Measurements from ENCODE around the gene B9D1.

The B9D1 gene

DNA sequence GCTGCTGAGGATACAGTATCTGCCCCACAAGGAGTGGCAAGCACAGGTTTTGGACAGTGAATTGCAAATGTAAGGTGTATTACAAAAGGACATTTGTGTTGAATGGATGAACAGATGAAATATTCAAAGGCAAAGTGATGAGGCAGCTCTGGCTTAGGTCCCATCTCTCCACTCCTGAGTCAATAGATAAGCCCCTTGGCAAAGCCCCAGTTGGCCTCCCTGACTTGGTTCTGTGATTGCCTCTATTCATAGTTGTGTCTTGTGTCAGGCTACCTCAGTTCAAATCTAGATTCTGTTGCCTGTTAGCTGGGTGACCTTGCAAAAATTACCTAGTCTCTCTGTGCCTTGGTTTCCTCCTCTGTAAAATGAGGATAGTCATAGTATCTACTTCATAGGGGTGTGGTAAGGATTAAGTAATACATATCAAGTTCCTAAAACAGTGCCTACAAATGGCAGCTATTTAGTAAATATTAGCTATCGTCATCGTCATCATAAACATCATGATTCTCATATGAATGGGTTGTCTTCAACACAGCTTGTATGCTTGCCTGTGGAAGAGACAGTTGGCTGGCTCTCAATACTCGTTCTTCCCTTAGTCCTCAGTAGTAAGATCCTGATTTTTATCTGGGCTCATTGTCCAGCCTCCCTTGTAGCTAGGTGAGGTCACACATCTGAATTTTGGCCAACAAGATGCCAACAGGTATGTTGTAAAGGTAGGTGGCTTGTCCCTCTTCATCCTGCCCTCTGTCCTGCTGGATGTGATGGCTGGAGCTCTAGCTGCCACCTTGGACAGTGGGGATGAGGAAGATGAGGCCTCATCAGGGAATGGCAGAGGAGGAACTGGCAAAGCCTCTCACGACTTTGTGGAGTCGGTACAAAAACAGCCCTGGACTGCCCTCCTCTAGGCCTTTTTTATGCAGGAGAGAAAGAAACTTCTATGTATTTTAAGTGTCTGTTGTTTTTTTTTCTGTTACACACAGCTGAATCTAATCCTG, 26.6 kb upstream of the B9D1 start:
- DNase-seq (ENCODE audit: low read depth in 3 of 3): no peak

GRCh38 chr17:19387921-19388521, 25.5 kb upstream of the B9D1 start:
- DNase-seq (ENCODE audit: low read depth in 3 of 3): no peak

DNA sequence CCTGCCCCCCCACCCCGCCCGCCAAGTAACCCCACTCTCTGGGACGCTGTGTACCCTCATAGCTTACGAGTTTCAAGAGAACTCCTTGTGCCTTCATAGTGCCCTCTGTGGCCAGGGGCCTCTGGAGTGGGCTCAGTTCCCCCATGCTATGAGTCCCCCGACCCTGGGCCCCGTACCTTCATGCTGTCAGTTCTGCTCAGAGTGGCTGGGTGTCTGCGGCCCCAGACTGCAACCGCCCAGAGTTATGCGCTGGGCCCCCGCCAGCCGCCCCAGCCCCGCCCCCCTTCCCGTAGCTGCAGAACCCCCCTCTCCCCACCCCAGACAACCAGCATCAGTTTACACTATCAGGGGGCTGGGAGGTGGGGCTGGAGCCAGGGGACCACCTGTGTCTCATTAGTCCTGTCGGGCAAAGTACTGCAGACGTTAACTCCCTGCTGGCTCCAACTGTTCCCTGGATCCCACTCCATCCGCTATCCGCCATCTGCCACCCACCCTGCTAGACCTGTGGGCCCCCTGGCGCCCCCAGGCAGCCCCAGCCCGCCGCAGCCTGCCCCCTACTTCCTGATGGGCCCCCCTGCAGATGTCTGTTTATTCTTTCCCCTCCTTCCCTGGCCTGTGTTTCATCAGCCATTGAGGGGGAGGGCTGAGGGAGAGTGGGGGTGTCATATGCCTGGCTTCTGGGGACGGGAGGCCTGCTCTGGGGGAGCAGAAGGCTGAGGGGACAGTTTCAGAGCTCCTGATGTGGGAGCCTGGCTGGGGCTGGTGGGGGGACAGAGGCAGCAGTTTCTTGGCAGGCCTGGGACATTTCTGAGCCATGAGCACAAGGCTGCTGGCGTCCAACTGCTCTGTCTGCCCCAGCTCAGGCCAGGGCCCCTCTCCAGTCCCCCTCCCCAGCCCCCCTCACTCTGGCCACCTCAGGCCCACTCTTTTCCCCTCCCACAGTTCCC, 24.7 kb upstream of the B9D1 start, which contains the start of gene MFAP4:
Gene MFAP4 (minus strand): TSS at position 217 of the 947 bp plus-strand sequence. CDS start 35 bp downstream, at position 182.
- DNase-seq (ENCODE audit: low read depth in 3 of 3): no peak

DNA sequence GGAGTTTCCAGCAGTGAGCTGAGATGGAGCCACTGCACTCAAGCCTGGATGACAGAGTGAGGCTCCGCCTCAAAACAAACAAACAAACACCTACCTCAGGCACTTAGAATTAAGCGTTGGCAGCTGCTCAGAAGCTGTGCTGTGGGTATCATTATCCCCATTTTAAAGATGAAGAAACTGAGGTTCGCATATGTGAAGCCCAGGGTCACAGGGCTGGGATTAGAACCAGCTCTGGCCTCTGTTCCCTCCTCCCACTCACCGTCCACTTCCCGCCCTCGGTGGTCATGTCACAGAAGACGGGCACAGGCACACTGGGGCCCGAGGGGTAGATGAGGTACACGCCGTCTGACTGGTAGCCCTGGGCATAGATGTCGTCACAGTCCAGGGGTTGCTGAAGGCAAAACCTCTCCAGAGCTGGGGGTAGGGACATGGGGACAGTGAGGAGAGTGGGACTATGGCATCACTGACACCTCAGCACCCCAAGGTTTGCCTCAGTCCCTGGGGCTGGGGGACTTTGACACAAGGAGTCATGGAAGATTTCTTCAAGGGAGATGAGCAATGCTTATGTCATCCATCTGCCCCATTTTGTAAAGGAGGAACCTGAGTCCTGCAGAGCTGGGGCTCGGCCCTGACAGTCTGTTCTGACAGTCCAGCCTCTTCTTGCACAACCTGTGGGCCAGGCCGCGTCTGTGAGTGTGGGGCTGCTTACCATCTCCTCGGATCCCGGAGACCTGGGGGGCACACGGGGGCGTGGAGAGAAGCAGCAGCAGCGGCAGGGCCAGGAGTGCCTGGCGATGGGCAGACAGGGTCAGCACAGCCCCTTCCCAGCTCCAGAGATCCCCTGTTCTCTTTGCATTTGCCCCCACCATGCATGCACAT, 23.8 kb upstream of the B9D1 start:
- DNase-seq (ENCODE audit: low read depth in 3 of 3): no peak

- no peak for DNase-seq (ENCODE audit: low read depth in 3 of 3)
Observed at GRCh38 chr17:19385521-19385983, 23.0 kb upstream of the B9D1 start.

GRCh38 chr17:19384723-19385391, 22.3 kb upstream of the B9D1 start:
- no peak for DNase-seq (ENCODE audit: low read depth in 3 of 3)

DNA sequence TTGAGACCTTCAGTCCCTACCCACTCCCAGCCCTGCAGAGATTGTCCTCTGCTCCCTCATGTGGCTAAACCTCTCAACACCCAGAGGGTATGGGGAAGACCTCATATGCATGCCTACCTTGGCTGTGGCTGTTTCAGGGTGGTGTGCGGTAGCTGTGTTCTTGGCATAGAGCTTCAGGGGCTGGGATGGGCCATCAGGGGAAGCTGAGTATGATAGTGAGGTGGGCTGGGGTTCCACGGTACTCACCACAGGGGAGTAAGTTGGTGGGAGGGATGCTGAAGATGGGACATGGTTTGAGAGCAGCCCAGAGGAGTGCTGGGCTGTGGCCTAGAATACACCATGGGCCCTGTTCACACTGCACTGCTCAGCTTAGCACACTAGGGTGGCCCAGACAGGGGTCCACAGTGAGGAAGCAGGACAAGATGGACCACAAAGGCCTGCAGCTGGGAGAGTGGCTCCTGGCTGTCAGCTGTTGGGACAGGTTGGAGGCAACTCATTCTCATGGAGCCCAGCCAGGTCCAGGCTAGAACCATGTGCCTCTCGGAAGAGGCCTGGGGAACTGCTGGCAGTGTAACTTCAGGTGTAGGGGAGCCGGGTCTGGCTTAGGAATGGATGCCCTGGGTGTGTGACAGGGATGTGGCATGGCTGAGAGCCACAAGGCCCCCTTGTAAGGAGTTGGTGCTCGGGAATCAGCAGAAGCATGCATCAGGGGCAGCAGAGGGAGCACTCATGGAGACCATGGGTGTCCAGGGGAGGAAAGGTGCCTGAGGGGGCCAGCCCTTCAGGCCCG, 21.4 kb upstream of the B9D1 start:
- DNase-seq (ENCODE audit: low read depth in 3 of 3): no peak

- DNase-seq (ENCODE audit: low read depth in 3 of 3): no peak
Observed at GRCh38 chr17:19382531-19383444, 20.3 kb upstream of the B9D1 start.

- DNase-seq (ENCODE audit: low read depth in 3 of 3): no peak
Observed at GRCh38 chr17:19381741-19382444, 19.4 kb upstream of the B9D1 start.

DNA sequence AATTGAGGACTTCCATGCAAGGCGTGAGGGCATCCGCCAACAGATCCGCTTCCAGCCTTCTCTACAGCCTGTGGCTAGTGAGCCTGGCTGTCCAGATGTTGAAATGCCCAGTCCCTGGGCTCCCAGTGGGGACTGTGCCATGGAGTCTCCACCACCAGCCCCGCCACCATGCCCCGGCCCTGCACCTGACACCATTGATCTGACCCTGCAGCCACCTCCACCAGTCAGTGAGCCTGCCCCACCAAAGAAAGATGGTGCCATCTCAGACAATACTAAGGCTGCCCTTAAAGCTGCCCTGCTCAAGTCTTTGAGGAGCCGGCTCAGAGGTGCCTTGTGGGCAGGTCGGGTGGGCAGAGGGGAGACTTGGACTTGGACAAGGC, 18.8 kb upstream of the B9D1 start:
- DNase-seq (ENCODE audit: low read depth in 3 of 3): no peak

DNA sequence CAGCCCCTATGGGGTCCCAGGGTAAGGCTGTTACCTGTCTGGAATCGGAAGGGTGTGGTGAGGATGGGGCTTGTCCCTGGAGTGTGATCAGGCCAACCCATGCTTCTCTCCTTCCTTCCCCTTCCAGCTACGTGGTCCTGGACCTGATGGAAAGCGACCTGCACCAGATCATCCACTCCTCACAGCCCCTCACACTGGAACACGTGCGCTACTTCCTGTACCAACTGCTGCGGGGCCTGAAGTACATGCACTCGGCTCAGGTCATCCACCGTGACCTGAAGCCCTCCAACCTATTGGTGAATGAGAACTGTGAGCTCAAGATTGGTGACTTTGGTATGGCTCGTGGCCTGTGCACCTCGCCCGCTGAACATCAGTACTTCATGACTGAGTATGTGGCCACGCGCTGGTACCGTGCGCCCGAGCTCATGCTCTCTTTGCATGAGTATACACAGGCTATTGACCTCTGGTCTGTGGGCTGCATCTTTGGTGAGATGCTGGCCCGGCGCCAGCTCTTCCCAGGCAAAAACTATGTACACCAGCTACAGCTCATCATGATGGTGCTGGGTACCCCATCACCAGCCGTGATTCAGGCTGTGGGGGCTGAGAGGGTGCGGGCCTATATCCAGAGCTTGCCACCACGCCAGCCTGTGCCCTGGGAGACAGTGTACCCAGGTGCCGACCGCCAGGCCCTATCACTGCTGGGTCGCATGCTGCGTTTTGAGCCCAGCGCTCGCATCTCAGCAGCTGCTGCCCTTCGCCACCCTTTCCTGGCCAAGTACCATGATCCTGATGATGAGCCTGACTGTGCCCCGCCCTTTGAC, 18.2 kb upstream of the B9D1 start:
- DNase-seq (ENCODE audit: low read depth in 3 of 3): no peak

DNA sequence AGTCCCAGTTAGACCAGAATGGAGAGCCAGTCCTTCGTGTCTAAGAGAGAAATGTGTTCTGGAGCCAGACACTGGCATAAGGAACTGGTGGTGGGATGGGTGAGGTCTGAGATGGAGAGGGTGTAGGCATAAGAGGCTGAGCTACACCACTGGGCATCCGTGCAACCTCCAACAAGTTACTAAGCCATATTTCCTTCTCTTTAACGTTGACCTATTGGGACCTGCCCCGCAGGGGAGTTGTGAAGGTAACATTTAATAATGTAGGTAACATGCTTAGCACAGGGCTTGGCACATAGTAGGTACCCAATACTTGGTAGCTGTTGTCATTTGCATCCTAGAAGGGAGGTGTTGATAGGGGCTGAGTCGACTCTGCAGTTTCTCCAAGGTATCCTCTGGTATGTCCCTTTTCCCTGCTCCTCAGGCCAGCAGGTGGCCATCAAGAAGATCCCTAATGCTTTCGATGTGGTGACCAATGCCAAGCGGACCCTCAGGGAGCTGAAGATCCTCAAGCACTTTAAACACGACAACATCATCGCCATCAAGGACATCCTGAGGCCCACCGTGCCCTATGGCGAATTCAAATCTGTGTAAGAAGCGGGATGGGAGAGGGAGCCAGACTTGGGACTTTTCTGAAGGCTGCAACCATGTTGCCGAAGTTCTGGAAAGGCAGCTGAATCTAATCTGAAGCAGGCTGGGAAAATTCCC, 17.0 kb upstream of the B9D1 start:
- DNase-seq (ENCODE audit: low read depth in 3 of 3): no peak

- no peak for DNase-seq (ENCODE audit: low read depth in 3 of 3)
Observed at GRCh38 chr17:19378416-19379360, 16.2 kb upstream of the B9D1 start, which contains the start of gene MAPK7. MAPK7 (plus strand) TSS chr17:19378498; CDS start chr17:19378901, 403 bp downstream.

DNA sequence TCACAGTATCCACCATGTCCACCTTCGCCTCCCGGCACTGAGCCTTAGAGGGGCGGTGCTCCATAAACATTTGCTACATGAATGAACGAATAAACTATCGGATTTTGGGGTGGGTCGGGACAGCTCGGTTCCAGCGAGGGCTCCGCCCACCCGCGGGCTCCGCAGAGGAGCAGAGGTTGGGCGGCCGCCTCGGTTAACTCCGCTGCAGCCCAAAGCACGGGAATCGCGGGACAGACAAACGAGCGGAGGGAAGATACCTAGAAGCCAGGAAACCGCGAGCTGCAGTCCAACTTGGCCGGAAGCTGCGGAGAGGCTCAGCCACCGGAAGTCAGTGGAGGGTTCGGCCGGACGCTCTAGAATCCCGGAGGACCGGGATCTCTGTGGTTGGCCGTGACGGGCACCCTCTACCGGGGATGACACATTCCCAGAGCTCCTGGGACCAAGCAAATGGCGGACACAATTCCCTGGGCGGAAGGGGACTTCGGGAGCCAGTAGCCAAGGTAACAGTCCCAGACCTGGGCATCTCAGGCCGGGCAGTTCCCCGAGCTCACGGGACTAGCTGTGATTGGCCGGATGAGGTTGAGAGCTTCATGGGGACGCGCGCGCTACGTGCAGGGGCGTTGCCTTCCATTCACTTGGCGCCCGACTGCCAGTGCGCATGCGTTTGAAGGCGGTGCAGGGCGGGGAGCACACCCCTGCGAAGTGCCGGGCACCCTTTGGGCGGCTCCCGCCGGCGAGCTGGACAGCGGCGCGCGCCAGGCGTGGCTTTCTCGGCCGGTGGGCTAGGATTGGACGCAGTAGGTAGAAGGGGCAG, 15.3 kb upstream of the B9D1 start:
- peak; percentile 91 to 95 (median 93) for DNase-seq (ENCODE audit: low read depth in 3 of 3)
